Fibroblast of skin of right quadriceps (primary cell): ENCODE data around the gene ACHE.
A peak's percentile ranks its signal among the peaks of the same experiment; 100 is the strongest.
"Not testable (repeated sequence)": the region's sequence is repeated elsewhere in the genome, so short reads cannot be mapped to it uniquely, and the experiment has no call there.

Source experiments
- DNase-seq: peaks from one replicate; pipeline ENCODE4 v3.0.0-alpha.2; 2013

Gene ACHE

GRCh38 chr7:100860702-100861615 is 34.7 kb downstream of the ACHE start:
- no peak for DNase-seq

GRCh38 chr7:100859856-100860255 is 35.8 kb downstream of the ACHE start:
- DNase-seq, result no peak

- DNase-seq, result no peak
These were observed 38.8 kb downstream of the ACHE start for GRCh38 chr7:100856871-100857282.

GRCh38 chr7:100855515-100855914 is 40.2 kb downstream of the ACHE start:
- no peak for DNase-seq

GRCh38 chr7:100854899-100855298 is 40.8 kb downstream of the ACHE start:
- not testable (repeated sequence) for DNase-seq

GRCh38 chr7:100854146-100854895 is 41.4 kb downstream of the ACHE start:
- no peak for DNase-seq

- DNase-seq, result peak; percentile 89
These were observed 43.4 kb downstream of the ACHE start, which contains the start of gene SLC12A9 for GRCh38 chr7:100852048-100852872. Gene SLC12A9 (plus strand): TSS chr7:100852713. CDS start chr7:100854198, 1,485 bp downstream.

- DNase-seq, result no peak
These were observed 48.3 kb downstream of the ACHE start for GRCh38 chr7:100847360-100847759.

- DNase-seq, result no peak
These were observed 55.1 kb downstream of the ACHE start for GRCh38 chr7:100840470-100841100.
